ENCODE measurements around the gene NTMT2.

NTMT2 gene

DNA sequence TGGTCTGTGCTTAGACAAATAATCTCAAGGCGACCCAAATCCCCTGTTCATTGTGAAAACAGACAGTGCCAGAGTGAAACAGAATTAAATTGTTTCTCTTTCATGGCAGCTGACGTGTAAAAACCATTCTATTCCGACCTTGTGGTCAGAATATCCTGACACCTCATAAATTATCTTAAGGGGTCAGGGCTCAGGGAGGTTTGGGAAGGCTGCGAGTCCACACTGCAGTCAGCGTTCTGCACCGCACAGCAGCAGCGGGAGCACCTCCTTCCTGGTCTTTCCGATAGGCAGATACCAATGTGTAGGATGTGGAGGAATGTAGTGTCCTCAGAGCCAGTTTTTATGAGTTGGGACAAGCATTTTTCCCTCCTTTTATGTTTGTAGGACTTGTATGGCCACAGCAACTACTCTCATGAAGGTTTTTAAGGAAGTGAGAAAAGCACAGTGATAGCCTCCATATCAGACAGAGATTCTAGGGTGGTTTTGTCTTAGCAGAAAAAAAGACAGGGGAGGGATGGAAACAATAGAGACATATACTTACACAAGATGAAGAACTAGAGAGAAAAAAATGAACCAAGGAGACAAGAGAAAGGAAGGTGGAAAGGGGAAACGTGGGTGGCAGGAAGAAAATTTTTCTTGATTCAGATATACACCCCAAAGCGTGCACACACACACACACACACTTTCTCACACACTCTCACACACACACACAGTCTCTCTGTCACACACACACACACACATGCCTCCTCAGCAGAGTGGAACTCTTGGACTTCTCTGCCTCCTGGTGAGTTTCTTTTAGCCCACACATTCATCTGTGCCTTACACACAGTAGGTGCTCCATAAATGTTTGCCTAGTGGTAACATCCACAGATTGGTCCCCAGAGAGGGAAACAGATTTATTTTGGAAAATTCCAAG, 68.6 kb downstream of the NTMT2 start:
- no peak for DNase-seq

- no peak for DNase-seq
Observed at GRCh38 chr1:170215072-170215885, 69.5 kb downstream of the NTMT2 start.

DNA sequence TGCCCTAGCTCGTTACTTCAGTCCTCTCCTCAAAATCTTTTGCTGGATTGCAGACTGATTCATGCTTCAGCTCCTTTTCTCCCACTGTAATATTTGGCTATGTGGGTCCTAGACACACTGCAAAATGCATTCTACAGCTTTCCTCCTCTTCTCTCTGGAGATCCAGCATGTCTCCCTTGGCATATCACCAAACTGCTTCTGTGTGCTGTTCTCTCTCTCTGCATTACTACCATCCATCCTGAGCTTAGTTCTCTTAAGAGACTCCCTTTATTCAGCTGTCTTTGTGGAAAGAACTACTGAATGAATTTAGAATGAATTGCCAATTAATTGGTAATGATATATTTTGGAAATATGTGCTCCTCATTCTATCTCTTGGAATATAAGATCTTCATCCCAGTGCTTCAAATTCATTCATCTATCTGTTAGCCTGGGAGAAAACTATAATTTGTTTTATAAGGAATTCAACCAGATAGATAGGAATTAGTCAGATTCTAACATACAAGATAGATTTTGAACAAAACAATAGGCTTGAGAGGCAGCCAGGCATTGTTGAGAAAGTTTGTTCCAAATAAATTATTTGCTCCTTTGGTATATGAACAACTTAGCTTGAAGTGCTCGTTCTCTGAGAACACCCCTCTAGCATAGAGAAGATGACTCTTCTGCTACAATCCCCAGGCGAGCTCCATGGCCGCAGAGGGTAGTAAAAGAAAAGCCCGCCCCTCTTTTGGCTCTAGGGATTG, 71.9 kb downstream of the NTMT2 start:
- no peak for DNase-seq

- no peak for DNase-seq
Observed at GRCh38 chr1:170218257-170218650, 72.5 kb downstream of the NTMT2 start.
